ENCODE data around the gene MYOC. TPM values are rescaled to one million over a fixed set of nuclear protein-coding genes. Genes with fewer than 3 reads are reported as not detected.
"Not testable (repeated sequence)": the region's sequence is repeated elsewhere in the genome, so short reads cannot be mapped to it uniquely, and the experiment has no call there.

The MYOC gene
- polyA plus RNA-seq (2012; ENCODE audit: insufficient read depth, insufficient read length), result not detected

GRCh38 chr1:171652234-171652822 lies at the start of gene MYOC:
TSS of gene MYOC (minus strand) at chr1:171652688. CDS start at chr1:171652611, 77 bp downstream.
- no peak within 1 kb of the TSS for H3K4me3 ChIP-seq (ENCODE audit: low read length)

DNA sequence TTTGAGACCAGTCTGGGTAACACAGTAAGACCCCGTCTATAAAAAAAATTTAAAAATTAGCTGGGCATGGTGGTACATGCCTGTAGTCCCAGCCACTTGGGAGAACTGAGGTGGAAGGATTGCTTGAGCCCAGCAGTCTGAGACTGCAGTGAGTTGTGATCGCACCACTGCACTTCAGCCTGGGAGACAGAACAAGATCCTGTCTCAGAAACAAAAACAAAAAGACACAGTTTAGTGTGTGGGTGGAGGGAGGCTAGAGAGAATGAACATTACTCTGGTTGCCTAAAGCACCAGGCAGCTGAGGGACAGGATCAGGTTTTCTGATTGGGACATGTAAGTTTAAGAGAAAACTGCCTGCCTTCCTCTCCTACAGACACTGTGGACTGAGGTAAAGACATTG lies 47.0 kb upstream of the MYOC start:
- DNase-seq (ENCODE audit: low read depth, low spot score), result no peak
- H3K4me3 ChIP-seq (ENCODE audit: low read length), result no peak overlapping the region

More at GRCh38 chr1:171652234-171652822, at the start of gene MYOC:
- DNase-seq (ENCODE audit: low read depth, low spot score), result no peak

DNA sequence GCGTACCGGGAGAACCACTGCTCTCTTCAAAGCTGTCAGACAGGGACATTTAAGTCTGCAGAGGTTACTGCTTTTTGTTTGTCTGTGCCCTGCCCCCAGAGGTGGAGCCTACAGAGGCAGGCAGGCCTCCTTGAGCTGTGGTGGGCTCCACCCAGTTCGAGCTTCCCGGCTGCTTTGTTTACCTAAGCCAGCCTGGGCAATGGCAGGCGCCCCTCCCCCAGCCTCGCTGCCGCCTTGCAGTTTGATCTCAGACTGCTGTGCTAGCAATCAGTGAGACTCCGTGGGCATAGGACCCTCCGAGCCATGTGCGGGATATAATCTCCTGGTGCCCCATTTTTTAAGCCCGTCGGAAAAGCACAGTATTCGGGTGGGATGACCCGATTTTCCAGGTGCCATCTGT lies 43.3 kb upstream of the MYOC start:
- DNase-seq (ENCODE audit: low read depth, low spot score); H3K4me3 ChIP-seq (ENCODE audit: low read length): not testable (repeated sequence)

DNA sequence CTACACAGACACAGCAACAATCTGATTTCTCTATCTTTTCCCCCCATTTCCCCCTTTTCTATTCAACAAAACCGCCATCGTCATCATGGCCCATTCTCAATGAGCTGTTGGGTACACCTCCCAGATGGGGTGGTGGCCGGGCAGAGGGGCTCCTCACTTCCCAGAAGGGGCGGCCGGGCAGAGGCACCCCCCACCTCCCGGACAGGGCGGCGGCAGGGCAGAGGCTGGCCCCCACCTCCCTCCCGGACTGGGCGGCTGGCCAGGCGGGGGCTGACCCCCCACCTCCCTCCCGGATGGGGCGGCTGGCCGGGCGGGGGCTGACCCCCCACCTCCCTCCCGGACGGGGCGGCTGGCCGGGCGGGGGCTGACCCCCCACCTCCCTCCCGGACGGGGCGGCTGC lies 41.1 kb upstream of the MYOC start:
- not testable (repeated sequence) for H3K4me3 ChIP-seq (ENCODE audit: low read length); DNase-seq (ENCODE audit: low read depth, low spot score)

DNA sequence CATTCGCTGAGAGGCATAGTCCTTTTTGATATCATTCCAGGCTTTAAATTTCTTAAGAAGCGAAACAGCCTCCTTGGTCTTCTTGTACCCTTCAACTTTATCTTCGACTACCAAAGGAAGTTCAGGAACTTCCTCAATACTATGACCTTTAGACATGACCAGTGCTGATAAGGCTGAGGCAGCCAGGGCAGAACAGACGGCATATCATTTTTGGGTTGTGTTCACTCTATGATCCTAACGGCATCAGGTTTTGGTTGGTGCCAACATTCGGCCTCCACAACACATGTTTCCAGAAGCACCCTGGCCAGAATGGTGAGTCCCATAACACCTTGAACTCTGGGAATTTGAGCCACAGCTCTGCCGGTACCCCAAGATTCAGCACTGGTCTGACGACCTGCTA lies 31.4 kb upstream of the MYOC start:
- no peak for DNase-seq (ENCODE audit: low read depth, low spot score)
- H3K4me3 ChIP-seq (ENCODE audit: low read length), result no peak overlapping the region

DNA sequence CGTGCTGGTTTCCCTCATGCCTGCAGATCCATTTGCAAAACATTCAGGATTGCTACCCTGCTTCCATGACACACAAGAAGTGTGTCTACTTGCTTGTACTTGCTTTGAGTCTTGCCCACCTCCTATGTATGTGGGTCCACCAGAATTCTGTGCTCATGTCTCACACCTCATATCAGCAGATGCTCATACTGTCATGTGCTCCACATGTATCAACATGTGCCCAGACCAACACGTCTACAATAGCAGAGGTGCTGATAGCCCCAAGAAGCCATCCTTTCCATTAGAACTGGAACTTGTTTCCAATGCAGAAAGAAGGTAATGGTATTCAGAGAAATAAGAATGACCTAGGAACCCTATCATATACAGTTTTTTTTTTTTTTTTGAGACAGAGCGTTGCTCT lies 27.9 kb upstream of the MYOC start:
- H3K4me3 ChIP-seq (ENCODE audit: low read length), result no peak overlapping the region
- DNase-seq (ENCODE audit: low read depth, low spot score), result no peak

- no peak for DNase-seq (ENCODE audit: low read depth, low spot score)
- H3K4me3 ChIP-seq (ENCODE audit: low read length), result no peak overlapping the region
These were observed 24.3 kb upstream of the MYOC start for GRCh38 chr1:171676823-171677222.

DNA sequence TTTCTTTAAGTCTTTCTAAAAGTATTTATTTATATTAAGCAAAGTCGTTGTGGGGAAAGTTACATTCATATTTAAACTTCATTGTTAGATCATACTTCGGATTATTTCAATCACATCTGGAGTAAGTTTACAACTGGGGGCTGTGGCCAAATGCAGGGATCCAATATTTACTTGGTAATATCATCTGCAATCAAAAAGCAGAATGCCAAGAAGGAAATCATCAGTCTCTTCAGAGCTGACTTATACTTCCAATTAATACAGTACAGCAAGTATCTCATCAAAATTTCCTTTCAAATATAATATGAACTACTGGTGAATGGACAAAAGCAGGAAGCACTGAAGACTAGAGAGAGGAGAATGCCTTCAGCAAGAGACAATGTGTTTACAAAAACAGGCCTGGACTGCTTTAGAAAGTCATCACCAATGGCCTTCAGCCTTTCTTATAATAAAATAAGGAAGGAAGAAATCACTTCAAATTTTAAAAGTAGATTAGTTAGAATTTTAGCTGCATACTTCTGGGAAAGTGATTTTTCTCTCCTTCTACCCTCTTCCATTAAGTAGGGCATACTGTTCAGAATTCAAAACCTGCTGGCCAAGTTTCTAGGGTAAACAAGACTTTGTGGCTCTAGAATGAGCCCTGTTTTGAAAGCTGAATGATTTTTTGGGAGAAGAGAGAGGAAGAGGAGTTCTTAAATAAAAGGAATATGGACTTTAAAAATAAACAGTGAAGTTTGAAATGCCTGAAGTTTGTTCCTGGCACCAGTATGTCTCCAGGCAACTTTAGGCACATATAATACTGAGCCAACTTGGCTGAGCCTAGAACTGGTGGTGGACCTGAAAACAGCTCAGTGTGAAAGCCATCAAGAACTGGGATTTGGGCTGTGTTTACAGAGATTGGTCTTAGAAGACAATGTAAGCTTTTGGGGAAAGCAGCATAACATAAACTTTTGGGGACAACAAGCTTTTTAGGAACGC lies 22.2 kb upstream of the MYOC start:
- no peak for DNase-seq (ENCODE audit: low read depth, low spot score)
- H3K4me3 ChIP-seq (ENCODE audit: low read length), result no peak overlapping the region

DNA sequence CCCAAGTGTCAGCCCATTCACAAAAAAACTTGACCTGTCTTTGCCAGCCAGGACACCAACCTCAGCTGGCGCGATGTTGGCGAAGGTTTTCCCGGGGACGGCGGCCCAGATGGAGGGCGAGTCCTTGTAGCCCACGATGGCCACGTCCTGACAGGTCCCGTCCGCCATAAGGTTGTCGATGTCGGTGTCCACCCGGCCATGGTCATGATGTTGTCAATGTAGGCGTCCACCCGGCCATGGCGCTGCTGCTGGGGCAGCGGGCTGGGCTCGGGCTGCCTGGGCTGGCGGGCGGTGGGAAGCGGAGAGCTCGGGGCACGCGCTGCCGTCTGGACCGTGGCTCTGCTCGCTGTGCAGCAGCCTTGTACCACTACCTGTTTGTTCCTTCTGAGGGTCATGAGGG lies 18.3 kb upstream of the MYOC start:
- DNase-seq (ENCODE audit: low read depth, low spot score), result no peak
- no peak overlapping the region for H3K4me3 ChIP-seq (ENCODE audit: low read length)

GRCh38 chr1:171668372-171668771 lies 15.9 kb upstream of the MYOC start:
- DNase-seq (ENCODE audit: low read depth, low spot score), result no peak
- no peak overlapping the region for H3K4me3 ChIP-seq (ENCODE audit: low read length)

- no peak overlapping the region for H3K4me3 ChIP-seq (ENCODE audit: low read length)
- no peak for DNase-seq (ENCODE audit: low read depth, low spot score)
These were observed 13.8 kb upstream of the MYOC start for GRCh38 chr1:171666114-171666769.

DNA sequence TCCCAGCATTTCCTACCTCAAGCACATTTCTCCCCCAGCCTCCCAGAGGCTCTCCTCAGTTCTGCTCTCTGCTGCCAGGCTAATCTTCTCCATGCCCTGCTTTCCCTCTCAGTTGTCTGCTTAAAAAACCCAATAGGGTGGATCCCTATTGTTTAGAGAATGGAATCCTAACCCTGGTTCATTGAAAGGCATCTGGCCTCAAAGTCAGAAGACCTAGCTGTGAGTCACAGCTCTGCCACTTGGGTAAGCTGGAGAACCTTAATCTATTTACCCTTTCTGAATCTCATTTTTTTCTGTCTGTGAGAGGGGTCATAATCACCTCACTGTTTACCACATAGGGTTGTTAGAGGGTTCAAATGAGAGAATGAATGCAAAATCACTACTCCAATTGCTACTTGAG lies 12.5 kb upstream of the MYOC start:
- no peak overlapping the region for H3K4me3 ChIP-seq (ENCODE audit: low read length)
- no peak for DNase-seq (ENCODE audit: low read depth, low spot score)

GRCh38 chr1:171663854-171664575 lies 11.5 kb upstream of the MYOC start:
- H3K4me3 ChIP-seq (ENCODE audit: low read length), result no peak overlapping the region
- DNase-seq (ENCODE audit: low read depth, low spot score), result no peak

GRCh38 chr1:171663036-171663853 lies 10.8 kb upstream of the MYOC start:
- no peak for DNase-seq (ENCODE audit: low read depth, low spot score)
- no peak overlapping the region for H3K4me3 ChIP-seq (ENCODE audit: low read length)

- no peak overlapping the region for H3K4me3 ChIP-seq (ENCODE audit: low read length)
- DNase-seq (ENCODE audit: low read depth, low spot score), result no peak
These were observed 8.7 kb upstream of the MYOC start for GRCh38 chr1:171661076-171661650.

- not testable (repeated sequence) for DNase-seq (ENCODE audit: low read depth, low spot score)
These were observed 3.7 kb upstream of the MYOC start for GRCh38 chr1:171656206-171656605.

GRCh38 chr1:171655746-171656116 lies 3.2 kb upstream of the MYOC start:
- H3K4me3 ChIP-seq (ENCODE audit: low read length), result no peak overlapping the region

More at GRCh38 chr1:171656206-171656605, 3.7 kb upstream of the MYOC start:
- not testable (repeated sequence) for H3K4me3 ChIP-seq (ENCODE audit: low read length)

More at GRCh38 chr1:171655746-171656116, 3.2 kb upstream of the MYOC start:
- DNase-seq (ENCODE audit: low read depth, low spot score), result no peak

Measured in Jurkat, Clone E6-1 (cell line).